DND-41 (cell line): Measurements from ENCODE around the gene RIC1.

Experiments used
- ATAC-seq: fragments of 200-7000 bp; cut with Tn5 transposase; 3 replicates; pipeline ENCODE4 v1.9.1; 2021; ENCODE audit warnings: low read depth; ENCODE audit not compliant: insufficient read depth
- DNase-seq: peaks from one replicate; pipeline ENCODE4 v3.0.0-alpha.2; 2020
- H2AFZ ChIP-seq: 2 replicates; pipeline ENCODE4 v1.6.0; 2012; ENCODE audit warnings: low read depth, low read length
- H3K27ac ChIP-seq: 2 replicates; pipeline ENCODE4 v1.5.1; 2012; ENCODE audit warnings: low read length, inconsistent platforms
- H3K27me3 ChIP-seq: fragments of 200-600 bp; sonication (generic); 2 replicates; pipeline ENCODE4 v1.6.0; 2012; ENCODE audit warnings: low read length, mild to moderate bottlenecking, inconsistent platforms; ENCODE audit not compliant: insufficient read depth, poor library complexity
- H3K36me3 ChIP-seq: 2 replicates; pipeline ENCODE4 v1.5.1; 2012; ENCODE audit warnings: low read length, inconsistent platforms; ENCODE audit not compliant: insufficient read depth
- H3K4me1 ChIP-seq: 2 replicates; pipeline ENCODE4 v1.5.1; 2012; ENCODE audit warnings: mild to moderate bottlenecking, low read length; ENCODE audit not compliant: insufficient read depth
- H3K4me2 ChIP-seq: 2 replicates; pipeline ENCODE4 v1.6.0; 2012; ENCODE audit warnings: mild to moderate bottlenecking, moderate library complexity, low read length, inconsistent platforms; ENCODE audit not compliant: insufficient read depth
- H3K4me3 ChIP-seq, 2 experiments: fragments of 200-600 bp in 1 of 2; shearing (Covaris generic) in 1 of 2; 2 replicates each; pipeline ENCODE4 v1.5.1; 2012 to 2016; ENCODE audit warnings: inconsistent platforms in 2 of 2, low read length in 2 of 2, mild to moderate bottlenecking in 2 of 2, low read depth in 1 of 2, moderate library complexity in 1 of 2
- H3K79me2 ChIP-seq: 2 replicates; pipeline ENCODE4 v1.6.0; 2012; ENCODE audit warnings: low read length, inconsistent platforms; ENCODE audit not compliant: insufficient read depth
- H3K9ac ChIP-seq: 2 replicates; pipeline ENCODE4 v1.6.0; 2012; ENCODE audit warnings: low read depth, mild to moderate bottlenecking, inconsistent platforms, low read length, moderate library complexity
- H3K9me3 ChIP-seq: 2 replicates; pipeline ENCODE4 v1.5.1; 2012; ENCODE audit warnings: low read length, moderate library complexity, mild to moderate bottlenecking, inconsistent platforms; ENCODE audit not compliant: insufficient read depth, severe bottlenecking
- H4K20me1 ChIP-seq: 2 replicates; pipeline ENCODE4 v1.6.0; 2012; ENCODE audit warnings: low read length; ENCODE audit not compliant: insufficient read depth
- CTCF ChIP-seq: IDR thresholded peaks from 2 replicates; pipeline ENCODE4 v1.5.1; 2012; ENCODE audit warnings: borderline replicate concordance, low read length, moderate library complexity, mild to moderate bottlenecking; ENCODE audit not compliant: poor library complexity, severe bottlenecking; ENCODE audit errors: extremely low read depth
- EZH2 ChIP-seq: IDR thresholded peaks from 3 replicates; pipeline ENCODE4 v1.6.1; 2012; ENCODE audit warnings: borderline replicate concordance, low read depth, mild to moderate bottlenecking, moderate library complexity, low read length, inconsistent platforms; ENCODE audit not compliant: severe bottlenecking

Gene RIC1

GRCh38 chr9:5762421-5762820 lies 133.5 kb downstream of the RIC1 start:
- Histone ChIP-seq H3K36me3 (peaks cover 48% of the 10 kb centered on the region), H2AFZ (no peak overlapping the region)

GRCh38 chr9:5764130-5764868 lies 135.4 kb downstream of the RIC1 start:
- Histone ChIP-seq H3K9me3 (no peaks in the 10 kb centered on the region), H3K36me3 (peaks cover 49% of the 10 kb centered on the region), H2AFZ (no peak overlapping the region), H3K4me3 (no peak overlapping the region), H3K27ac (no peak overlapping the region), H3K27me3 (no peaks in the 10 kb centered on the region), H3K79me2 (no peaks in the 10 kb centered on the region), H4K20me1 (no peaks in the 10 kb centered on the region), H3K4me1 (no peaks in the 10 kb centered on the region), H3K9ac (no peak overlapping the region), H3K4me2 (no peak overlapping the region)
- DNase-seq (no peak), ATAC-seq (0 out of 3 replicates have a peak, but pooled peaks have one; percentile 37)
- TF ChIP-seq CTCF (no peak), EZH2 (no peak)

More at GRCh38 chr9:5762421-5762820, 133.5 kb downstream of the RIC1 start:
- H3K4me3 ChIP-seq: no peak overlapping the region
- TF ChIP-seq CTCF (no peak), EZH2 (no peak)
- no peaks in the 10 kb centered on the region for H3K27me3 ChIP-seq
- H3K9me3 ChIP-seq: no peaks in the 10 kb centered on the region
- no peaks in the 10 kb centered on the region for H4K20me1 ChIP-seq
- no peaks in the 10 kb centered on the region for H3K79me2 ChIP-seq
- no peak overlapping the region for H3K9ac ChIP-seq
- no peak overlapping the region for H3K27ac ChIP-seq
- DNase-seq (no peak), ATAC-seq (no peak)
- H3K4me1 ChIP-seq: no peaks in the 10 kb centered on the region
- no peak overlapping the region for H3K4me2 ChIP-seq

- Histone ChIP-seq H4K20me1 (no peaks in the 10 kb centered on the region), H3K27ac (no peak overlapping the region), H3K36me3 (peaks cover 64% of the 10 kb centered on the region), H3K4me2 (no peak overlapping the region), H3K4me1 (no peaks in the 10 kb centered on the region), H2AFZ (no peak overlapping the region), H3K79me2 (no peaks in the 10 kb centered on the region), H3K9me3 (no peaks in the 10 kb centered on the region), H3K4me3 (no peak overlapping the region), H3K27me3 (no peaks in the 10 kb centered on the region), H3K9ac (no peak overlapping the region)
- no peak for TF ChIP-seq EZH2
- TF ChIP-seq CTCF: no peak
- ATAC-seq: peak; percentile 37; the same call in 1 of the 3 replicates
- no peak for DNase-seq
Observed at GRCh38 chr9:5767968-5768932, 139.3 kb downstream of the RIC1 start.
